Lung microvascular endothelial cell (primary cell): Measurements from ENCODE around the gene KIAA1586. TPM values are rescaled to one million over a fixed set of nuclear protein-coding genes. Genes with fewer than 3 reads are reported as not detected.
A peak's percentile ranks its signal among the peaks of the same experiment; 100 is the strongest.
"Not testable (repeated sequence)": the region's sequence is repeated elsewhere in the genome, so short reads cannot be mapped to it uniquely, and the experiment has no call there.

Experiments used
- DNase-seq, 2 donors: peaks; one replicate each; pipeline versions ENCODE4 v3.0.0 to v3.0.0-alpha.2; 2010; ENCODE audit warnings: low read depth in 2 of 2
- total RNA-seq: library from RNA; depleted of rRNA; stranded (reverse); fragments of >200 nt; gene quantifications from 2 replicates; pipeline ENCODE4 v1.2.1, GENCODE V29; 2014

KIAA1586 gene, protein sequence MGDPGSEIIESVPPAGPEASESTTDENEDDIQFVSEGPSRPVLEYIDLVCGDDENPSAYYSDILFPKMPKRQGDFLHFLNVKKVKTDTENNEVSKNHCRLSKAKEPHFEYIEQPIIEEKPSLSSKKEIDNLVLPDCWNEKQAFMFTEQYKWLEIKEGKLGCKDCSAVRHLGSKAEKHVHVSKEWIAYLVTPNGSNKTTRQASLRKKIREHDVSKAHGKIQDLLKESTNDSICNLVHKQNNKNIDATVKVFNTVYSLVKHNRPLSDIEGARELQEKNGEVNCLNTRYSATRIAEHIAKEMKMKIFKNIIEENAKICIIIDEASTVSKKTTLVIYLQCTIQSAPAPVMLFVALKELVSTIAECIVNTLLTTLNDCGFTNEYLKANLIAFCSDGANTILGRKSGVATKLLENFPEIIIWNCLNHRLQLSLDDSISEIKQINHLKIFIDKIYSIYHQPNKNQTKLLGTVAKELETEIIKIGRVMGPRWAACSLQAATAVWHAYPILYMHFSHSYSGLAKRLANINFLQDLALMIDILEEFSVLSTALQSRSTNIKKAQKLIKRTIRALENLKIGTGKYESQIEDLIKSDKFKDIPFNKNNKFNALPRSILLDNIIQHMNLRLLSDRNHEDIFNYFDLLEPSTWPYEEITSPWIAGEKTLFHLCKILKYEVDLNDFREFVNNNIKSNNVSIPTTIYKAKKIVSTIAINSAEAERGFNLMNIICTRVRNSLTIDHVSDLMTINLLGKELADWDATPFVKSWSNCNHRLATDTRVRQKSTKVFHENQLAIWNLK
- 10.7 and 15.9 TPM in 2 replicates for total RNA-seq

DNA sequence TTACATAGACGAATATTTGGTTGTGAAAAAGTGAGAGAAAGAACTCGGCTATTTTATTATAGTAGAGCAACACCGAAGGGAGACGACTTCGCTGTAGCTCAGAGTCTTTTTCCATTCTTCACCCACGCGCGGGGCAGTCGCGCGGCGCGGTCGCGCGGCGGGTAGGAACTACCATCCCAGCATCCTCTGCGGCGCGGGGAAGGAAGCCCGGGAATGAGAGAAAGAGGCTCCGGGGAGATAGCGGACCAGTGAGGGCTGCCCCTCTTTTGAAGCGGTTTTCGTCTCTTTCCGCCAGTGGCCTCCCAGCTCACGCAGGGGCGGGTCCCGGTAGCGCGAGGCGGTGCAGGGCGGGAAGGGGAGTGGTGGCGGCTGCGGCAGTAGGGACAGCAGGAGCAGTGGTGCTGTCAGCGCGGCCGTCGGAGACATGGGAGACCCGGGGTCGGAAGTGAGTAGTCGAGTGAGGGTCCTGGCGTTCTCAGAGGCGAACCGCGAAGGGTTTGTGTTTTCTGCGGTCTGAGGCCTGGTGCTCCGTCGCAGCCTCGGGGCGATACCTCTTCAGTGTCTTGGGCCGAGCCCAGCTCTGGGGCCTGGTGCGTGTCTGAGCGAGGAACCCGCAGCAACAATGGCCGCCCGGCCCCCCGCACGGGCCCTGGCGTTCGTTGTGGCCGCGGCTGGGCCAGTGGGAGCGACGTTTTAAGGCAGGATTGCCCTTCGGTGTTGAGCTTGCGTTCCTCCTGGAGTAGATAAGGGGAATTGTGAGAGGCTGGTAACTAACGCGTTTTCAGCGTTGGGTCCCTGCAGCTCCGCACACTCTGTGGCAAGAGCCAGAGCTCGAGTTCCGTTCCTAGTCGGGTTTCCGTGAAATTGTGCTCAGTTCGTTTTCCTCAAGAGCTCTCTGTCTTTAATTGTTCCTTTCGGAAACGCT is at the start of gene KIAA1586:
Gene KIAA1586, plus strand, starts transcription at position 362 of the 925 bp plus-strand sequence. Its CDS starts 63 bp downstream, at position 425.
- peak; percentile 88 to 93 for DNase-seq

DNA sequence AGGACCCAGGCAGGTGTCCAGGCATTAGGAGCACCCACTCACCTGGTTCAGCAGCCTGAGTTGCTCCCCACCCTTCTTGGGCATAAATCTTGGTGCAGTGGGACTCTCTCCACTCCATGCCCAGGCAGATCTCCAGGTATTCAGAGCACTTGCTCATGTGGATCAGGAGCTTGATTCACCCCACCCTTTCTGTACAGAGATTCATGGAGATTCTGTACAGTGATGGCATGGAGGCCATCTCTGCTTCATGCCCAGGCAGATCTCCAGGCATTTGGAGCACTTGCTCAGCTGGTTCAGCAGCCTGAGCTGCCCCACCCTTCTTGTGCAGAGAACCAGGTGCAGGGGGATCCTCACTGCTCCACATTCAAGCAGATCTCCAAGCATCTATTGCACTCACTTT is 47.4 kb upstream of the KIAA1586 start:
- DNase-seq: no peak

DNA sequence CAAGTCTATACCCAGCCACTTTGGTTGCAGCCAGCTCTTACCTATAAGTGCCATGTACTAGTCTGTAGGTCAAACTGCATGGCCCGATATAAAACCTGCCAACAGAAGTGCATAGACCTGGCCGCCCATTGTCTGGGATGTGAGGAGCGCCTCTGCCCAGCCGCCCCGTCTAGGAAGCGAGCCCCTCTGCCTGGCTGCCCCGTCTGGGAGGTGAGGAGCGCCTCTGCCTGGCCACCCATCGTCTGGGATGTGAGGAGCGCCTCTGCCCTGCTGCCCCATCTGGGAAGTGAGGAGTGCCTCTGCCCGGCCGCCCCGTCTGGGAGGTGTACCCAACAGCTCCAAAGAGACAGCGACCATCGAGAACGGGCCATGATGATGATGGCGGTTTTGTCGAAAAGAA is 46.7 kb upstream of the KIAA1586 start:
- not testable (repeated sequence) for DNase-seq

DNA sequence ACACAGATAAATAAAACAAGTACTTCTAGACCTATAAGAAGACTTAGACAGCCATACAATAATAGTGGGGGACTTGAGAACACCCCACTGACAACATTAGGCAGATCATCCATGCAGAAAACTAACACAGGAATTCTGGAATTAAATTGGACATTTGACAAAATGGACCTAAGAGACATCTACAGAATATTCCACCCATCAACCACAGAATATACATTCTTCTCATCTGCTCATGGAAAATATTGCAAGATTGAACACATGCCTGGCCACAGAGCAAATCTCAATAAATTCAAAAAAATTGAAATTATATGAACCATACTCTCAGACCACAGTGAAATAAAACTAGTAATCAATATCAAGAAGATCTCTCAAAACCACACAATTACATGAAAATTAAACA is 44.3 kb upstream of the KIAA1586 start:
- DNase-seq: no peak

DNA sequence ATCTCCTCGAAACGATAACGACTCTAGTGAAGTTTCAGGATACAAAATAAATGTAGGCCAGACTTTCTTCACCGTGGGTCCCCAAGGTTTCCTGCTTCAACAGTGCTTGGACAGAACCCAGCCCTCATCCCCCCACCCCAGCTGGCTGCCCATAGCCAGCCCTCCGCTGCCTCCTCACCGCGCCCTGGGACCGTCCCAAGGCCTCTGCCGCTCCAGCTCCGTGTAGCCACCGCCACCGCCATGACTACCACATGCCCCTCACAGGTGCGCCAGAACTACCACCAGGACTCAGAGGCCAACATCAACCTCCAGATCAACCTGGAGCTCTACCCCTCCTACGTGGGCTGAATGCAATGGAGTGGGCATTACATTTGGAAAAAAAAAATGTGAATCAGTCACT is 42.2 kb upstream of the KIAA1586 start:
- DNase-seq: no peak

DNA sequence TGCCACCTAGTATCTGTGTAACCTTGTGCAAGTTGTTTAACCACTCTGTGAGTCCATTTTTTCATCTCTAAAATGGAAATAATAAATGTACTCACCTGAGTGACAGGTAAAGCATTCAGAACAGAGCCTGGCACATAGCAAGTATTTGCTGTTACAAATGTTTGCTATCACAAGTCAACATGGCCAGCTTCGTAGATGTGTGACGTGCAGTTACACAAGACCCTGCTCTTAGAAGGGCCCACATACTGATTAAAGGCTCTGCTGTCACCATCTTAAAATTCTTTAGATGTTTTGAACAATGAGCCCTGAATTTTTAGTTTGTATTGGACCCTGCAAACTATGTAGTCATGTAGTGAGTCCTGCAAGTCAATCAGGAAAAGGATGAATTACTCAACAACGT is 40.4 kb upstream of the KIAA1586 start:
- DNase-seq: no peak

DNA sequence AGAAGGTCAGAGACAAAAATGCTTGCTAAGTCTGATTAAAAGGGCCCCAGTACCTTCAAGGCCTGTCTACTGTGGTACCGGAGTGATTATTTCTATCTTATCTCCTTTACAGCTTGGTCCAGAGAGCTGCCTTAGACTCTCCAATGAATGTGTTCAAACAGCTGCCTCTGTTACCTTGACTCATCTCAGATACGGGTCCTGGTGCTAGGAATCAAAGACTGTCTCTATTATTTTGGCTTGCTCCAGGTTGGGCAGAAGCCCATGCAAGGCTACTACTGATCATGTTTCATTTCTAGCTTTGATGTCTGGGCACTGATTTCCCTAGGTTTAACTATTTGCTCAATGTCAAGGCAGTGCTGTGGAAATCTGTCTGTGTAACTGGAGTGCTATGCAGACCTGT is 38.4 kb upstream of the KIAA1586 start:
- DNase-seq: not testable (repeated sequence)

DNA sequence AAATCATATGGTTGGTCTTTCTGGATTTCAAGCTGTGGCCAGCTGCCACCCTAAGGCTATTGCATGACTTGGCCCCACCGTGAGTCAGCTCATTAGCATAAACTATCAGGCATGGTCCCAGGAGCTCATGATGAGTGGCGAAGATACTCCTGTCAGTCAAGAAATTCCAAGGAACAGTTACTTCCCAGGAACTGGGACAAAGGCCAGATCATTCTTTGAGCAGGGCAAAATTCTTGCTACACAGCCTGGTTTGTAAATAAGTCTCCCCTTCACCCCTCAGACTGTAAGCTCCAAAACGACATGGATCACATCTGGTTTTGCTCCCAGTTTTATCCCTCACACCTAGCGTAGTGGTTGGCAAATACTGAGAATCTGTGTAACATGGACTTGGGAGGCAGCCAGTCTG is 33.0 kb upstream of the KIAA1586 start:
- DNase-seq: peak in 1 of 2 donors; percentile 48

DNA sequence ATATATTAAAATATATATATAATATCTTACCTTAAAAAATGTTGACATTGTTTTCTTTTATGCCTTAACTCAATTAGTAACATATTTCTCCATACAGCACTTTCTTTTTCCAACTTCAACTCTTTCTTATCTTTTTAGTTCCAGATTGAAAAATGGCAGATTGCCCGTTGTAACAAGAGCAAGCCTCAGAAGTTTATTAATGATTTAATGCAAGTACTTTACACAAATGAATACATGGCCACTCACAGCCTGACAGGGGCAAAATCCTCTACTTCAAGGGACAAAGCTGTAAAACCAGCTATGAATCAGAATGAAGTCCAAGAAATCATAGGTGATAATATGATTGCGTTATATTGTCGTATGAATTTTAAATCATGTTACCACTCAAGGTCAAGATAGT is 29.4 kb upstream of the KIAA1586 start:
- DNase-seq: no peak

DNA sequence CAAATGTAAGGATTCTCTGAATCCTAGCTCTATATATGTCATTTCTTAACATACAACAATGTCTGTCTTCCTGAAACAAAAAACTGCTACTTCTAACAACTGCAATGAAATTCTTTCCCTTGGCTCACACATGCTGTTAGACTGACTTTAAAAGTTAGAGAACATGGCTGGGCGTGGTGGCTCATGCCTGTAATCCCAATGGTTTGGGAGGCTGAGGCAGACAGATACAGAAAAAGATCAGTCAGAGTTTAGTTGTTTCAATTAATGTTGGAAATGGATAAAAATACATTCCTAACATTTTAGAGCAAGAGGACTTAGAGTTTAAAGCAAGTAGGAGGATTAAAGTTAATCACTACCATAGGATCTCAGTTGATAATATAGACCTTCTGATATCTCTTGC is 28.7 kb upstream of the KIAA1586 start:
- DNase-seq: no peak

DNA sequence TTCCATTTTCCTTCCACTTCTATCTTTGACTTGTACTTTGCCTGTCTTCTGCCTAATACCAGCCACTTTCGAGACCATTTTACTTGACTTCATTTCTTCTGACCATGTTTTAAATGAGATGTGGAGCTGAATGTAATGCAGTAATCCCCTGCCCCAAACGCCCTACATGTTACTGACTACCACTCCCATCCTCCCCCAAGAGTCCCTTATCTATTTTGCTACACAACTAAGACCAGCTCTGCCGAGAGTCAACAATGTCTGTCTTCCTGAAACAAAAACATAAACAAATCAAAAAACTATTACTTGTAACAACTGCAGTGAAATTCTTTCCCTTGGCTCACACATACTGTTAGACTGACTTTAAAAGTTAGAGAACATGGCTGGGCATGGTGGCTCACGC is 27.1 kb upstream of the KIAA1586 start:
- no peak for DNase-seq

DNA sequence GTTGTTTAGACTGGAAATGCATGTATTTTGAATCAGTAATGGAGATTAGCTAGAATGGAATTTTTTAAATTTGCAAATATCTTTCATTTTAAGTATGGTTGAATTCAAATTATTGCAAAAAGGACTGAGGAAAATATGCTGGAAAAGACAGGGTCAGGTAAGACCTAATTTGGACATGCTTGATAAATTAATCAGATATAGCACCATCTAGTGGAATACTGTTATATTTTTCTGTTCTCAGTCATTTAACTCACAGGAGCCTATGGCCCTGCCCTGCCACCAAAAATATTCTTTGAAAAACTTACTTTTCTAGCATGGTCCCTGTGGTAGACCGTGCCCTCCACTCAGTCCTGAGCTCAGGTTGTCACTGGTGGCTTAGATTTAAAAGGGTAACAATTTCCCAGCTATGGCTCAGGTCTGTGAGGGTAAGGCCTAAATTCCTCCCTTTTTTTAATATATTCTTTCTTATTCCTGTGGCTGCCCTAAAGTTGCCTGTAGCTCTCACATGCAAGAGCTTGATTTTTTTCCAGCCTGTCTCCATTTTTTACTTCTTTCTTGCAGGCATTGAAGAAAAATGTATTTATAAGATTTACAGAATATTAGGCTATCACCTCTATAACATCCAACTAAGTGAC is 25.3 kb upstream of the KIAA1586 start:
- DNase-seq: peak; percentile 57 to 63

DNA sequence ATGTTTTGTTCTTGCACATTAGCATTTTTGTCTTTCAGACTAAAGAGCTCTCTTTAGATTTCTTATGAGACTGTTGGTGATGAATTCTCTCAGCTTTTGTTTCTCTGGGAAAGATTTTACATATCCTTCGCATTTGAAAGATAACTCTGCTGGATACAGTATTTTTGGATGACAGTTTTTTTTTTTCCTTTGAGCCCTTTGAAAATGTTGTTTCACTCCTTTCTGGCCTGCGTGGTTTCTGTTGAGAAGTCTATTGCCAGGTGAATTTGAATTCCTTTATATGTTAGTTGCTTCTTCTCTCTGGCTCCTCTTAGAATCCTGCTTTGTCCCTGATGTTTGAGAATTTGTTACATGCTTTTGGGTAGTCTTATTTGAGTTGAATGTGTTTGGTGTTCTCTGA is 22.2 kb upstream of the KIAA1586 start:
- no peak for DNase-seq

DNA sequence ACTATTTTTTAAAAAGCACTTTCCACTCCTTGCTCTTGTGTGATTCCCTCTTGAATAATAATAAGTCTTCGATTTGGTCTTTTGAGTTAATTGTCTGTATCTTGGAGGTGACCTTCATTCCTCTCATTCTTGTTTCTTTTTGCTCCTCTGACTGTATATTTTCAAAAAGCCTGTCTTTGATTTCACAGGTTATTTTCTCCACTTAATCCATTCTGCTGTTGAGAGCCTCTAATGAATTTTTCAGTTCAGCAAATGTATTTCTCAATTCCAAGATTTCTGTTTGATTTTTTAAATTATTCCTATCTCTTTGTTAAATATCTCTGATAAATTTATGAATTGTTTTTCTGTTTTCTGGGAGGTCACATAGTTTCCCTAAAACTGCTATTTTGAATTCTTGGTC is 21.7 kb upstream of the KIAA1586 start:
- DNase-seq: no peak

DNA sequence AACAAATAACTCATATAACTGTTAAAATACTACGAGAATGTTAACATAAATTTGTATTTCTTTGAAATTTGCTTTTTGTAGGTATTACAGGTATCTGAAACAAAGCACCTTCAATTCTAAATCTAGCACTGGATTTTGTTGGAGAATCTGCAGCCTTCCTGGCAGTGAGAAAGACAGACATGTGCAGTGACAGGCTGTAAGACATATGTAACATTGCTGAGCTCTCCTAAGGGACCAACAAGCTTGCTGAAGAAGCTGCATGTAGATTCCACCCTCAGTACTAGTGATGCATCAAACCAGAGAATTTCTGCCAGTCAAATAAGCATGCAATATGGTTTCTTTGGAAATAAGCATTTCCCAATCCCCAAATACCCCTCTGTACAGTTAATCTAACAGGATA is 20.5 kb upstream of the KIAA1586 start:
- DNase-seq: no peak

DNA sequence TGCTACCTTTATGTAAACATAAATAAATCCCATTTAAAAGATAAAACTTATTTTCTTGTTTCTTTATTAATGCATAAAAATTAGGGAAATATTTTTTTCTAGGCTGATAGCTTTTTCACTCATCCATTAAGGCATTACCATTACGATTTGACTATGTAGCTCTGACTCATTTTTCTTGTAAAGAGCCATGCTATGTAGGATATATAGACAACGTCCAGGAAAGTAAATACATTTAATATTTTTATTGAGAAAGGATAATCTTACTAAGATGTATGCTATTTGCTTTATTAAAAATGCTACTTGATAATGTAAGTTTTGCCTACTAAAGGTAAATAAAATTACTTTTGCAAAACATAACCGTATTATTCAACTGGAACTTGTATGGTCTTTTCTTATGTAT is 19.2 kb upstream of the KIAA1586 start:
- no peak for DNase-seq

DNA sequence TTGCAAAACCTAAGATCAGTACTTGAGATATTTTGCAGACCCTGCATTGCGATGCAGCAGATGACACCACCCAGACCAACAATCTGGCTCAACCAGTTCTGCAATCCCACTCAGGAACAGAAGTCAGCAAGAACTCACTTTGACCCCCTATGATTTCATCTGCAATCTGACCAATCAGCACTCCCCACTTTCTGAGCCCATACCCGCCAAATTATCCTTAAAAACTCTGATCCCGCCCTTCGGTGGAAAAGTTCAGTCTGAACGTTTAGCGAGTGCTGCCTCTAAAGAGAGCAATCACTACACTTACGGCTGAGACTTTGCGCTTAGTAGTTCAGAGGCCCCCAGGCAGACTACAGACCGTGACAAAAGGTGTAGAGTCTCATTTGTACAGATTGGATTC is 17.3 kb upstream of the KIAA1586 start:
- DNase-seq: no peak

DNA sequence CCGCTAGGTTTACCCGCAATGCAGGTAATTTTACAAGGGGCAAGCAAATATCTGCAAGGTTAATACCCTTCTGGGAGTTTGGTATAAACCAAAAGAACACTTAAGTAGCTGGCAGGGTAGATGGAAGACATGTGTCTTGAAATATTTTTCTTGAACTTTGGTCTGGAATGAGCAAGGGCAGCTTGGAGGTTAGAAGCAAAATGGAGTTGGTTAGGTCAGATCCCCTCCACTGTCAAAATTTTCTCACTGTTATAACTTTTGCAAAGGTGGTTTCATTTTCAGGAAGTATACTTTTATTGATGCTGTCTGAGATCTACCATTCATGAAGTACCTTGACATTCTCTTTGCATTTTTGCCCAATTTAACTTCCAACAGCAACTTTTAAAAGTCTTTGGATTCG is 13.3 kb upstream of the KIAA1586 start:
- DNase-seq: no peak

DNA sequence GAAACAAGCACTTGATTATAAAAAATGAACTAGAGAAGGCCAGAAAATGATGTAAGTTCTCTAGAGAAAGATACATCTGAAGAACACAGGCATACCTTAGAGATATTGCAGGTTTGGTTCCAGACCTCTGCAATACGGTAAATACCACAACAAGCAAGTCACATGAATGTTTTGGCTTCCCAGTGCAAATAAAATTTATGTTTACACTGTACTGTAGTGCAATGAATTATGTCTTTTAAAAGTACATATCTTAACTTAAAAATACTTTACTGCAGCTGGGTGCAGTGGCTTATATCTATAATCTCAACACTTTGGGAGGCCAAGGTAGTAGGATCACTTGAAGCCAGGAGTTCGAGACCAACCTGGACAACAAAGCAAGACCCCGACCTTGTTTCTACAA is 10.9 kb upstream of the KIAA1586 start:
- no peak for DNase-seq

DNA sequence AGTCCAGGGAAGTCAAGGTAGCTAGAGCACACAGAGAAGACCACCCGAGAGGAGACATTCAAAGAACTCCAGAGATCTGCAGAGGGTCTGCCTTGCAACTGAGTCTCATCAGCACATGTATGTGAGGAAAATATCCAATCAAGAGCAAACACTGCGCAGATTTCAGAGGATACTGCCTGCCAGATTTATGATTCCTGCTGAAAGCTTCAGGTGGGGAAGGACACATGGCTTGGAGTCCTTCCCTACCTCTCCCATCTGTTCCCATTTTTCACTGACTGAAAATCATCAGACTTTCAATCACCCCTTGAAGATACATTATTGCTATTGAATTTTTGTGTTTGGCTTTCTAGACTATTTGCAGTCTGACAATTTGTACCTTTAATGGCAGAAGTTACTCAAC is 7.6 kb upstream of the KIAA1586 start:
- no peak for DNase-seq

DNA sequence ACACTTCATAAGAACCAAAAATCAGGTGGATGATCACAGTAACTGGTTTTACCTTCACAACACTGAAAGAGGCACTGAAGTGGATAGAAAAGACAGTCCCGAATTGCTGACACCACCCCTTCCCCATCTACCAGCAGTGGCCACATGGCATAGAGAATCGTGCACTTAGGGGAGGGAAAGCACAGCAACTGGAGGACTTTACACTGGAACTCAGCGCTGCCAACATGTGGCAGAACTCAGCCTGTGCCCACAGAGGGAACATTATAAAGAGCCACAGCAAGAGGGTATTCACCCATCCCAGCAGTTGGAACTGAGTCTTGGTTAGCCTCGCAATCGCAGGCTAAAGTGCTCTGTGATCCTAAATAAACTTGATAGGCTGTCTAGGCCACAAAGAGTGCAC is 6.5 kb upstream of the KIAA1586 start:
- peak; percentile 4 for DNase-seq
